IPS-18a (cell line): ENCODE data around the gene OPN3.

Source experiments
- H3K27ac ChIP-seq: one replicate; pipeline ENCODE4 v1.5.1; 2013; ENCODE audit warnings: low read length
- H3K27me3 ChIP-seq: one replicate; pipeline ENCODE4 v1.6.1; 2013; ENCODE audit warnings: mild to moderate bottlenecking, low read length; ENCODE audit not compliant: control insufficient read depth, insufficient read depth
- H3K36me3 ChIP-seq: one replicate; pipeline ENCODE4 v1.6.1; 2013; ENCODE audit warnings: low read depth, low read length; ENCODE audit not compliant: control insufficient read depth
- H3K4me1 ChIP-seq: one replicate; pipeline ENCODE4 v1.6.1; 2013; ENCODE audit warnings: low read depth, low read length; ENCODE audit not compliant: control insufficient read depth
- H3K4me3 ChIP-seq: one replicate; pipeline ENCODE4 v1.5.1; 2013; ENCODE audit warnings: low read length
- H3K9ac ChIP-seq: one replicate; pipeline ENCODE4 v1.6.1; 2013; ENCODE audit warnings: mild to moderate bottlenecking, low read length, moderate library complexity
- H3K9me3 ChIP-seq: one replicate; pipeline ENCODE4 v1.6.1; 2013; ENCODE audit warnings: low read depth, low read length; ENCODE audit not compliant: control insufficient read depth

OPN3 gene

DNA sequence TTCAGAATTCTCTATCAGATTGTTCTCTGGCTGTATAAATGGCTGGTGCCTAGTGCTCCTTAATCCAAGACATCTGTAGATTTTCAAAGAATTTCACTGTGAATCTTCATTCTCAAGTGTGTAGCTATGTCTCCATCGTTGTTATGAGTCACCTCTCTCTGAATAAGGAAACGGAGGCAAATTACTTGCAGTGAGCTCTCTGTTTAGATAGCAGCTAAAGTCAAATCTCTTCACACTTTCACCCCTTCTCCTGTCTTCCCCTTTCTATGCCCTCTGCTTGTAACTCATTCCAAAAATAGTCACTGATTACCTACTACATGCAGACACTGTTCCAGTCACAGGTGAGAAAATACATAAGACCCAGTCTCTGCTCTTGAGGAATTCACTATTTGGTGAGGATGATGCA lies 39.7 kb downstream of the OPN3 start:
- H3K4me1 ChIP-seq, result no peaks in the 10 kb centered on the region
- H3K9me3 ChIP-seq, result no peaks in the 10 kb centered on the region
- H3K36me3 ChIP-seq, result no peaks in the 10 kb centered on the region
- H3K27me3 ChIP-seq, result no peaks in the 10 kb centered on the region
- H3K27ac ChIP-seq, result no peak overlapping the region
- no peak overlapping the region for H3K4me3 ChIP-seq
- H3K9ac ChIP-seq, result no peak overlapping the region

DNA sequence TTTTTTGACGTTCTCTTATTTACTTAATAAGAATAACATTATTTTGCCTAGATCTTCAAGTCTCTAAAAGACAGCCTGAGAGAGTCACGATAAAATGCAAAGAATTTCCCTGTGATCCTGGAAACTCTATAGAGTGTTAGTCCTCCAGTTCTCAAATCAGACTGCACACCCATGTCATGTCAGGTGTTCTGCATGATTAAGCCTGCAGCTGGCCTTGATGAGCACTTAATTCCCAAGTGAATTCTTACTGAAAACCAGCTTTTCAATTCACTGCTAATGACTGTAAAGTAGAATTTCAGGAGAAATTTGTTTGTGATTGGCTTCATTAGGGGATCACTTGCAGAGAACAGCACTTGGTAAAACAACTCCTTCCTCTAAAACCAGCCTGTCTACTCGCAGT lies 41.9 kb downstream of the OPN3 start:
- Histone ChIP-seq H3K4me1 (no peaks in the 10 kb centered on the region), H3K27me3 (no peaks in the 10 kb centered on the region), H3K9ac (no peak overlapping the region), H3K27ac (no peak overlapping the region), H3K4me3 (no peak overlapping the region), H3K9me3 (no peaks in the 10 kb centered on the region), H3K36me3 (no peaks in the 10 kb centered on the region)

DNA sequence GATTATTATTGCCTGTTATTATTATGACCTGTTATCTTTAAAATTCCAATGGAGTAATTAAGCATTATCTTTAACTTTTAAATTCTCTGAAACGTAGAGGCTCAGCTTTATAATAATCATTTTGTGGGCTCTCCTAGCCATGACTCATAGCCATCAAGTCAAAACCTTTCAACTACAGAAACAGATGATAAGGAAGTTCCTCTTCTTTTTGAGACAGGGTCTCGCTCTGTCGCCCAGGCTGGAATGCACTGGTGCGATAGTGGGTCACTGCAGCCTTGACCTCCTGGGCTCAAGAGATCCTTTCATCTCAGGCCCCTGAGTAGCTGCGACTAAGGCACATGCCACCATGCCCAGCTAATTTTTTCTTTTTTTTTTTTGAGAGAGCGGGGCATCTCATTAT lies 43.5 kb downstream of the OPN3 start:
- Histone ChIP-seq H3K27ac (no peak overlapping the region), H3K9me3 (no peaks in the 10 kb centered on the region), H3K4me1 (no peaks in the 10 kb centered on the region), H3K36me3 (no peaks in the 10 kb centered on the region), H3K4me3 (no peak overlapping the region), H3K9ac (no peak overlapping the region), H3K27me3 (no peaks in the 10 kb centered on the region)

DNA sequence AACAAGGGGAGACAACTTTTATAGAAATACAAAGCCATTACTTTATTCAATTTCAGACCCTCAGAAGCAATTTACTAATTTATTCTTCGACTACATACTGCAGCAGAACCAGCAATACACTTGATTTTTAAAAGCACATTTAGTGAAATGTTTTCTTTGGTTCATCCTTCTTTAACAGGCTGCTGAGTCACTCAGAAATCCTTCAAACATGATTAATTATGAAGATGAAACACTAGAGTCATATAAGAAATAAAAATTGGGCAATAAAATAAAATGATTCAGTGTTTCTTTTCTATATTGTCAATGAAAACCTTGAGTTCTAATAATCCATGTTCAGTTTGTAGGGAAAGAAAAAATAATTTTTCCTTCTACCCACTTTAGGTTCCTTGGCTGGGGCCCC lies 47.0 kb downstream of the OPN3 start:
- H3K9ac ChIP-seq, result no peak overlapping the region
- H3K36me3 ChIP-seq, result no peaks in the 10 kb centered on the region
- no peaks in the 10 kb centered on the region for H3K9me3 ChIP-seq
- no peak overlapping the region for H3K27ac ChIP-seq
- no peaks in the 10 kb centered on the region for H3K4me1 ChIP-seq
- no peak overlapping the region for H3K4me3 ChIP-seq
- no peaks in the 10 kb centered on the region for H3K27me3 ChIP-seq

DNA sequence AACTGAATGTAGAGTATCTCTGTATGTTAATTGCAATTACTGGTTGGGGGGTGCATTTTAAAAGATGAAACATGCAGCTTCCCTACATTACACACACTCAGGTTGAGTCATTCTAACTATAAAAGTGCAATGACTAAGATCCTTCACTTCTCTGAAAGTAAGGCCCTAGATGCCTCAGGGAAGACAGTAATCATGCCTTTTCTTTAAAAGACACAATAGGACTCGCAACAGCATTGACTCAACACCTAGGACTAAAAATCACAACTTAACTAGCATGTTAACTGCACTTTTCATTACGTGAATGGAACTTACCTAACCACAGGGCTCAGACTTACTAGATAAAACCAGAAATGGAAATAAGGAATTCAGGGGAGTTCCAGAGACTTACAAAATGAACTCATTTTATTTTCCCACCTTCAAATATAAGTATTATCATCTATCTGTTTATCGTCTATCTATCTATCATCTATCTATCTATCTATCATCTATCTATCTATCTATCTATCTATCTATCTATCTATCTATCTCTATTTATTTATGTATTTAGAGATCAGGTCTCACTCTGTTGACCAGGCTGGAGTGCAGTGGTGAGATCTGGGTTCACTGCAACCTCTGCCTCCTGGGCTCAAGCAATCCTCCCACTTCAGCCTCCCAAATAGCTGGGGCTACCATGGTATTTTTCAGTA lies 47.8 kb downstream of the OPN3 start:
- H3K4me3 ChIP-seq, result no peak overlapping the region
- no peaks in the 10 kb centered on the region for H3K27me3 ChIP-seq
- no peaks in the 10 kb centered on the region for H3K9me3 ChIP-seq
- H3K9ac ChIP-seq, result no peak overlapping the region
- H3K36me3 ChIP-seq, result no peaks in the 10 kb centered on the region
- H3K4me1 ChIP-seq, result no peaks in the 10 kb centered on the region
- no peak overlapping the region for H3K27ac ChIP-seq

DNA sequence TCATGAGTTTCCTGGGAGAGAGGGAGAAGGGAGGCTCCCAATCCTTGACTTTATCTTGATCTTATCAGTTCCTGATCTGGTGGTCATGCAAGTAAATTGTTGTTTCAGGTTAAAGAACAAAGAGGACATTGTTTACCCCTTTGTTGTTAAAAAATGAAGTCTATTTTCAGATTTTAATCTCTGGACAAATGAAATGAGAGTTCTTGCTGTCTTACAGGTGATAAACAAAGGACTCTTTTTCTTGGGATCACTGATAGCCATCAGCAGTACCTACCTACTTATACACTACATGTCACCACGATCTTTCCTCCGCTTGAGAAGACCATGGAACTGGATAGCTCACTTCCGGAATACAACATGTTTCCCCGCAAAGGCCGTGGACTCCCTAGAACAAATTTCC lies 48.4 kb downstream of the OPN3 start:
- no peaks in the 10 kb centered on the region for H3K9me3 ChIP-seq
- H3K27ac ChIP-seq, result no peak overlapping the region
- no peaks in the 10 kb centered on the region for H3K36me3 ChIP-seq
- H3K27me3 ChIP-seq, result no peaks in the 10 kb centered on the region
- H3K4me1 ChIP-seq, result no peaks in the 10 kb centered on the region
- no peak overlapping the region for H3K4me3 ChIP-seq
- H3K9ac ChIP-seq, result no peak overlapping the region

DNA sequence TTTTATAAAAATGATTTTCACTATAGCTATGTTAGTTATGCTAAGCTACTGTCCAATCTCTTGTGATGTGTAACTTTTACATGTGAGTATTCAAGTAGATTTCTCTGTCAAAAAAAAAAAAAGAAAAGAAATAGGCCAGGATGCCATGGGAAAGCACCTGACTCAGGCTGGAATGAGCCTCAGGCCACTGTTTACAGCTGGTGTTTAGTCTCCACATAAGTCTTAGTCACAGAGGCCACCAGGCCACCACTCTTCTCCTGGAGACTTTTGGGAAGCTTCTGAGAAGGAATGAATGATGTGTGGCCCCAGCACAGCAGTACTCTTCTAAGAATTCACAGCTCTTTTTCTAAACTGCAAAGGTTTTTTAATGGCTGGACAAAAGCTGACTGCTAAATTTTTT lies 48.9 kb downstream of the OPN3 start:
- Histone ChIP-seq H3K9ac (no peak overlapping the region), H3K4me3 (no peak overlapping the region), H3K27me3 (no peaks in the 10 kb centered on the region), H3K27ac (no peak overlapping the region), H3K36me3 (no peaks in the 10 kb centered on the region), H3K9me3 (no peaks in the 10 kb centered on the region), H3K4me1 (no peaks in the 10 kb centered on the region)

DNA sequence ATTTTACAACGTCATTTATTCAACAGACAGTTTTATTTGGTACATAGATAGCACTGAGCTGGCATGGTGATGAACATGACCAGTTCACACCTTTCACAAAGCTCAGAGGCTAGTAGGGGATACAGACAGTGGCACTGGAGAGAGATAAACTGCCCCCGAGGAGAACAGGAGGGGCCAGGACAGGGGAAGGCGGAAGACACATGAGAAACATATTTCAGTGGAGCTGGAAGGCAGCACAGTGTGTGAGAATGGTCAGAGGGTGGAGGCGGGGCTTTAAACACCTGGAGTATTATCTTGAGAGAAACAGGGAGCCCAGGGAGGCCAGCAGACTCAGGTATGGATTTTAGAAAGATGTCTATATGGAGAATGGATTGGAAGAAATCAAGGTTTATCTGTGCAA lies 49.5 kb downstream of the OPN3 start:
- no peaks in the 10 kb centered on the region for H3K9me3 ChIP-seq
- no peaks in the 10 kb centered on the region for H3K4me1 ChIP-seq
- H3K9ac ChIP-seq, result no peak overlapping the region
- H3K27me3 ChIP-seq, result no peaks in the 10 kb centered on the region
- no peaks in the 10 kb centered on the region for H3K36me3 ChIP-seq
- H3K4me3 ChIP-seq, result no peak overlapping the region
- H3K27ac ChIP-seq, result no peak overlapping the region

DNA sequence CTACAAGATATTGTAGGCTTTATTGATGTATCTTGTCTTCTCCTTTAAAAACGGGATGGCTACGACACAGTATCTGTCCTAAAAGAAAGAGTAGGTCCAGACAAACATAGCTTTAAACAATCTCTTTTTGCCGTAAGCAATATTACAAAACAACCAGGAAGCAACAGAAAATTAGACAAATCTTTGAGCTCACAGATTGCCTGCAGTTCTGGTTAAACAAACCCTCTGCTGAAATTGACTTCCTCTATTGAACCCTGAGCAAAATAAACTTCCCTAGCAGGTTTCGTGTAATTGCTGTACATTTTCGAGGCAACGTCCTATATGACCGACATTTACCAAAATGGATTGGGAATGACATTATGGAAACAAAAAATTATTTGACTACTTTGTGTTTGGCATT lies 50.6 kb downstream of the OPN3 start:
- Histone ChIP-seq H3K4me3 (no peak overlapping the region), H3K4me1 (no peaks in the 10 kb centered on the region), H3K36me3 (no peaks in the 10 kb centered on the region), H3K27me3 (no peaks in the 10 kb centered on the region), H3K9ac (no peak overlapping the region), H3K27ac (no peak overlapping the region), H3K9me3 (no peaks in the 10 kb centered on the region)

DNA sequence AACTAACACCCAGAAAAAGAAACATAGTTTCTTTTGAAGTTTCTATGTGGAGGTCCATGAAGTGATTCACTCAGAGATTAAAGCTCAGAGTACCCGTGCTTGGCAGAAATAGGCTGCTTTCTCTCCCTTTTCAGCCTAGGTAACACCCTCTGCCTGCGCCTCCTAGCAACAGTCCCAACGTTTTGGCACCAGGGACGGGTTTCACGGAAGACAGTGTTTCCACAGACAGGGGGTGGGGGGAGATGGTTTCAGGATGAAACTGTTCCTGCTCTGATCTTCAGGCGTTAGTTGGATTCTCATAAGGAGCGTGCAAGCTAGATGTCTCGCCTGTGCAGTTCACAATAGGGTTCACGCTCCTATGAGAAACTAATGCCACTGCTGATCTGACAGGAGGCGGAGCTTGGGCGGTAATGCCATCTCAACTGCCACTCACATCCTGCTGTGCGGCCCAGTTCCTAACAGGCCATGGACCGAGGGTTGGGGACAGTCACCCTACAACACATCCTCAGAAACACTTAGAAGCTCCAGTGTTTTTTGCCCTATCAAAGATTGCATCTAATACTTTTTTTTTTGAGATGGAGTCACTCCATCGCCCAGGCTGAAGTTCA lies 53.2 kb downstream of the OPN3 start:
- Histone ChIP-seq H3K4me3 (no peak overlapping the region), H3K36me3 (no peaks in the 10 kb centered on the region), H3K4me1 (no peaks in the 10 kb centered on the region), H3K27me3 (no peaks in the 10 kb centered on the region), H3K27ac (no peak overlapping the region), H3K9me3 (no peaks in the 10 kb centered on the region), H3K9ac (no peak overlapping the region)

DNA sequence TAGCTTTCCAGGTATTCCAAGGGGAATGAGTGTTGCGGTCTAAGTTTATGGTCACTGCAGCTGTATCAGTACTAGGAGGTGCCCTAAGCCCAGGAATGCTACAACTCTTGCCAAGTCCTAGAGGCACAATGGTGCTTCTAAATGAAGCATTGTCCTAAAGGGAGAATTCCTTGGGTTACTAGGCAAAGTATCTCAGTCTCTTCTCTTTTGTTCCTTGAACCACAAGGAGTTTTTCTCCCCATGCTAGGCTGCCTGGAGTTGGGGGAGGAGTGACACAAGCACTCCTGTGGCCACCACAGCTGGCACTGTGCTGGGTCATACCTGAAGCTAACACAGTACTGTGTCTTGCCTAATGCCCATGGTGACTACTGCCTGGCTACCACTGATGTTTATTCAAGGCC lies 57.2 kb downstream of the OPN3 start:
- no peaks in the 10 kb centered on the region for H3K4me1 ChIP-seq

DNA sequence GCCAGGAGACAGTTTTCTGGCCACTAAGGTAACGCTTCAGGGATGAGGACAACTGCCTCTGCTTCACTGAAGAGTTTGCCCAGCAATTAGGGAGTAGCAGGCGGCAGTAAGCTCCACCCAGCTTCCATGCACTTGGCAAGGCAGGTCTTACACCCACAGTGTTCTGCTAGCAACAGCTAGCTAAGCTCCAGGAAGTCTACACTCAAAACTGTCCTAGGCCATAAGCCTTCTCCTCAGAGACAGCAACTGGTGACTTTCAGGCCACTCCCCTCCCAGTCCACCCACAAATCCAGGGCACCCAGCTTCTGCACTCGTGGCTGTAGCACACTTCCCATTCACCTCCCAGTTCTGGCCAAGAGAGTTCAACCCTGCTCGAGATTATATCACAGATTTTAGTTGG lies 60.7 kb downstream of the OPN3 start:
- Histone ChIP-seq H3K27me3 (no peaks in the 10 kb centered on the region), H3K4me3 (no peak overlapping the region), H3K27ac (no peak overlapping the region), H3K9ac (no peak overlapping the region), H3K36me3 (no peaks in the 10 kb centered on the region), H3K9me3 (no peaks in the 10 kb centered on the region), H3K4me1 (no peaks in the 10 kb centered on the region)

More for the DNA sequence above, 57.2 kb downstream of the OPN3 start:
- H3K9me3 ChIP-seq, result no peaks in the 10 kb centered on the region
- no peak overlapping the region for H3K9ac ChIP-seq
- no peaks in the 10 kb centered on the region for H3K36me3 ChIP-seq
- no peak overlapping the region for H3K27ac ChIP-seq
- H3K4me3 ChIP-seq, result no peak overlapping the region
- H3K27me3 ChIP-seq, result no peaks in the 10 kb centered on the region
